ENCODE results near the gene C2orf68.

DNA sequence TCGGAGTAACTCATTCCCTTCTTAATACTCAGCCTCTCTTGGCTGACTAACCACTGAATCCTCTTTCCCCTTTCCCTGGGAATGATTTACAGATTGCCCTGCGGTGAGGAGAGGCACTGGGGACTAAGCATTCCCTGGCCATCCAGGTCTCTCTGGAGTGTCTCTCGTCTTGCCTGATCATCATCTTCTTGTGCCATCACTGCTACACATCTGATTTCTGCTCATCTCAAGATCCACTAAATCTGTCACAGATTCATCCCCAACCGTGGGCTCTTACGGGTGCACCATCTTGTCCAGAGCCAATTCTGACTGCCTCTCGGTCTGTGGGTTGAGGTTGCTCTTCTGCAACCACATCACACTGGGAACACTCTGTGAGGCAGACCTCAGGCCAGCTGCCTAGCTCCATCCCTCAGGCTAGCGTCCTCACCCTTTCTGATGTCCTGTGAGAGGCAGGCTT is 44.1 kb upstream of the C2orf68 start:
- TF ChIP-seq, protein P1, sequence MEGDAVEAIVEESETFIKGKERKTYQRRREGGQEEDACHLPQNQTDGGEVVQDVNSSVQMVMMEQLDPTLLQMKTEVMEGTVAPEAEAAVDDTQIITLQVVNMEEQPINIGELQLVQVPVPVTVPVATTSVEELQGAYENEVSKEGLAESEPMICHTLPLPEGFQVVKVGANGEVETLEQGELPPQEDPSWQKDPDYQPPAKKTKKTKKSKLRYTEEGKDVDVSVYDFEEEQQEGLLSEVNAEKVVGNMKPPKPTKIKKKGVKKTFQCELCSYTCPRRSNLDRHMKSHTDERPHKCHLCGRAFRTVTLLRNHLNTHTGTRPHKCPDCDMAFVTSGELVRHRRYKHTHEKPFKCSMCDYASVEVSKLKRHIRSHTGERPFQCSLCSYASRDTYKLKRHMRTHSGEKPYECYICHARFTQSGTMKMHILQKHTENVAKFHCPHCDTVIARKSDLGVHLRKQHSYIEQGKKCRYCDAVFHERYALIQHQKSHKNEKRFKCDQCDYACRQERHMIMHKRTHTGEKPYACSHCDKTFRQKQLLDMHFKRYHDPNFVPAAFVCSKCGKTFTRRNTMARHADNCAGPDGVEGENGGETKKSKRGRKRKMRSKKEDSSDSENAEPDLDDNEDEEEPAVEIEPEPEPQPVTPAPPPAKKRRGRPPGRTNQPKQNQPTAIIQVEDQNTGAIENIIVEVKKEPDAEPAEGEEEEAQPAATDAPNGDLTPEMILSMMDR (conservative IDR thresholded peaks at IDR 0.05 in 1 of 2, IDR thresholded peaks at IDR 0.05 in 1 of 2; ENCODE audit: extremely low read depth in 1 of 2, insufficient read depth in 1 of 2, low read depth in 1 of 2, low read length in 2 of 2): no peak
- no peak for TF ChIP-seq EZH2 (IDR thresholded peaks at IDR 0.05; ENCODE audit: borderline replicate concordance, low read length)
